OCI-LY1 (cell line): ENCODE measurements around the gene JAG1.

Experiments used
- CTCF ChIP-seq: fragments of 200-600 bp; sonication (generic), shearing (Covaris generic); IDR thresholded peaks from 2 replicates; pipeline ENCODE4 v1.5.1; 2017; ENCODE audit warnings: mild to moderate bottlenecking, antibody characterized with exemption, low read length, moderate library complexity, mixed read lengths
- EZH2 ChIP-seq: fragments of 200-600 bp; sonication (generic), shearing (Covaris generic); IDR thresholded peaks from 2 replicates; pipeline ENCODE4 v1.8.0; 2017; ENCODE audit warnings: borderline replicate concordance, mixed run types, mild to moderate bottlenecking, antibody characterized with exemption, low read length, moderate library complexity, mixed read lengths

GRCh38 chr20:10605547-10606195, 68.1 kb downstream of the JAG1 start:
- TF ChIP-seq CTCF (no peak), EZH2 (no peak)
